Thyroid gland (tissue), 4 donors: ENCODE results near the gene LHX5.

Experiments used
- POLR2A ChIP-seq, 2 donors: fragments of 450-650 bp; IDR thresholded peaks; one replicate each; pipeline ENCODE4 v1.6.1; 2017; ENCODE audit warnings: antibody characterized with exemption in 2 of 2, mild to moderate bottlenecking in 2 of 2, moderate library complexity in 1 of 2
- TF ChIP-seq, protein P1 (sequence below), 6 experiments: fragments of 200-600 bp in 3 of 6; fragments of 450-650 bp in 3 of 6; sonication (generic) in 3 of 6; IDR thresholded peaks; one replicate each; pipeline ENCODE4 v1.5.1; 2016 to 2019; ENCODE audit warnings: antibody characterized with exemption in 6 of 6, mild to moderate bottlenecking in 2 of 6, inconsistent platforms in 1 of 6, moderate library complexity in 1 of 6

DNA sequence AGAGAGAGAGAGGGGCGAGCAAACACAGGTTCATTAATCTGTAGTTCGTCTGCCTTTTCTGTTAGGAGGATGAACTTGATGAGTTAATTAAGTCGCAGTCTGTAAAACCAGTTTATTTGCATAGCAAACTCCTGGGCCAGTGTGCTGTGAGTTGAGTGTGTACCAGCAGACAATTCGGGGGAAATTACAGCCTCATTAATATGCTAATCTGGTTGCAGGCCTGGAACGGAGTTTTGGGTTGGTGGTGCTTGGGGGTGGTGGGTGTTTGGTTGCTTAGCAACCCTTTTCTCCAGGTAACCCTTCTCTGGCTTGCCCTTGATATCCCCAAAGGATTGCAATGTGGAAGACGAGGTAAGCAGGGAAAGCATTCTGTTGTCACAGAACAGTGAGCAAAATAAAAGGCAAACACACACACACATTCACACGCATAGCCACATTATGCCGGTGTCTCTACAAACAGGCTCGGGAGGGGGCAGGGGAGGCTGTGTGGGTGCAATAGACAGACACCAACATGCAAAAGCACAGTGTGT lies 29.2 kb upstream of the LHX5 start:
- TF ChIP-seq, protein P1, sequence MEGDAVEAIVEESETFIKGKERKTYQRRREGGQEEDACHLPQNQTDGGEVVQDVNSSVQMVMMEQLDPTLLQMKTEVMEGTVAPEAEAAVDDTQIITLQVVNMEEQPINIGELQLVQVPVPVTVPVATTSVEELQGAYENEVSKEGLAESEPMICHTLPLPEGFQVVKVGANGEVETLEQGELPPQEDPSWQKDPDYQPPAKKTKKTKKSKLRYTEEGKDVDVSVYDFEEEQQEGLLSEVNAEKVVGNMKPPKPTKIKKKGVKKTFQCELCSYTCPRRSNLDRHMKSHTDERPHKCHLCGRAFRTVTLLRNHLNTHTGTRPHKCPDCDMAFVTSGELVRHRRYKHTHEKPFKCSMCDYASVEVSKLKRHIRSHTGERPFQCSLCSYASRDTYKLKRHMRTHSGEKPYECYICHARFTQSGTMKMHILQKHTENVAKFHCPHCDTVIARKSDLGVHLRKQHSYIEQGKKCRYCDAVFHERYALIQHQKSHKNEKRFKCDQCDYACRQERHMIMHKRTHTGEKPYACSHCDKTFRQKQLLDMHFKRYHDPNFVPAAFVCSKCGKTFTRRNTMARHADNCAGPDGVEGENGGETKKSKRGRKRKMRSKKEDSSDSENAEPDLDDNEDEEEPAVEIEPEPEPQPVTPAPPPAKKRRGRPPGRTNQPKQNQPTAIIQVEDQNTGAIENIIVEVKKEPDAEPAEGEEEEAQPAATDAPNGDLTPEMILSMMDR (IDR thresholded peaks at IDR 0.05) = no peak
- no peak for TF ChIP-seq POLR2A (IDR thresholded peaks at IDR 0.05)
